HG03159 (cell line): ENCODE data around the gene SEMA6A.

Source experiments
- ATAC-seq: cut with Tn5 transposase; IDR thresholded peaks from one replicate; pipeline ENCODE4 v1.9.1; 2021; ENCODE audit warnings: mild to moderate bottlenecking, moderate library complexity; ENCODE audit not compliant: unreplicated experiment

SEMA6A gene

DNA sequence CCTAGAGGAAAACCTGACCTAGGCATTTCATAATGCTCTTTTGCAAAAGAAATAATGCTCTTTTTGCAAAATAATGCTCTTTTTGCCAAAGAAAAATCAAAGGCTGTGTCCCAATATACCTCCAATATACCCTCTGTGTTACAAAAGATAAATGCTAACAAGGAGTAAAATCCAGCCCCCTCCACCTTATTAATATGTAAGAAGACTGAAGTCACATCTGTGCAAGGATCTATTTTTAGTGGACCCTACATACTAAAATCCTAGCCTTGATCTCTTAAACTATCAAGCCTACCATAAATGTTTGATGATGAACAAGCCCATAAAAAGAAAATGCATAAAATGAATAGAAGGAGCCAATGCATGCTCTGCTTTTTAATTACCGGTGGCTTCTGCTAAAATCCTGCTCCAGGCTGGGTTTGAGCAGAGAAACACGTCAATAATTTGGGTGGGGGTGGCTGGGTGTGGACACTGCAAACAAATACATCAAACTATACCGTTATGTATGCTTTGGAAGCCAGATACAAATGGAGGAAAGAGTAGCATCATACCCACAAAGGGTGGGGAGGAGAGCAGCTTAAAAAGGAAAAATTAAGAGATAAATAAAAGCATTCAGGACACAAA lies 131.6 kb downstream of the SEMA6A start:
- no peak for ATAC-seq

DNA sequence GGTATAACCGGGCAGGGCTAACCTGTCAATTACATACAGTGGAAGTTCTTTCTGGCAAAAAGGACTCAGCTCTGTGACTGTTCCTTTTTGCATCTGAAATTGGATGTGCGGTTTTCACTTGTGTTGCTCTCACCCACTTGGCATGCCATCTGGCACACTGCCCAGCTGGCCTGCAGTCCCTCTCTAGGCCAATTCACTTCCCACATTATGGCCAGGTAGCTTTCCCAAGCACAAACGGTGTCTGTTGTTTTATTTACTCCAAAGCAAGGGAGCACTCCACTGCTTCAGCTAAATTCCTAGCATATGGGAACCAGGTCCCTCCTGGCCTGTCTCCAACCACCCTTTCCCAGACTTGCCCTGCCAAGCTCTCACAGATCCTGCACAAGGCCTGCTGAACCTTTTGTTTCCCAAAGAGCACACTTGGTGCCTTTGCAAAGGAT lies 132.5 kb downstream of the SEMA6A start:
- no peak for ATAC-seq

DNA sequence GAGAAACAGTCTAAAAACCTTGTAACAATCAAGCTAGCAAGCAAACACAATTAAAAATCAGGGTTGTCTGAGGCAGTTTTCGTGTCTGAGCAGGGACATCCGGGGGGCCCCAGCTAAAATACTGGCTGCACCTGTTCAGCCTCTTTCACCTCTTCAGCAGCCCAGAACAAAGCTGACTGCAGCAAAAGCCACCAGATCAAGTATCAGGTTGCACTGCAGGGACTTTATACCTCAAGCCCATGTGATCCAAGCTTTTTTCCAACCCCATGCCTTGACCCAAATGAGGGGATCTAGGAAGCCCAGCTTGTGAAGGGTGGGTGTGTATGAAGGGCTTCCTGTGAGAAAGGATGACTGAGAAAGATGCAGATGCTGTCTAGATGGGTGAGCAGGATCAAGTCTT lies 133.4 kb downstream of the SEMA6A start:
- no peak for ATAC-seq

DNA sequence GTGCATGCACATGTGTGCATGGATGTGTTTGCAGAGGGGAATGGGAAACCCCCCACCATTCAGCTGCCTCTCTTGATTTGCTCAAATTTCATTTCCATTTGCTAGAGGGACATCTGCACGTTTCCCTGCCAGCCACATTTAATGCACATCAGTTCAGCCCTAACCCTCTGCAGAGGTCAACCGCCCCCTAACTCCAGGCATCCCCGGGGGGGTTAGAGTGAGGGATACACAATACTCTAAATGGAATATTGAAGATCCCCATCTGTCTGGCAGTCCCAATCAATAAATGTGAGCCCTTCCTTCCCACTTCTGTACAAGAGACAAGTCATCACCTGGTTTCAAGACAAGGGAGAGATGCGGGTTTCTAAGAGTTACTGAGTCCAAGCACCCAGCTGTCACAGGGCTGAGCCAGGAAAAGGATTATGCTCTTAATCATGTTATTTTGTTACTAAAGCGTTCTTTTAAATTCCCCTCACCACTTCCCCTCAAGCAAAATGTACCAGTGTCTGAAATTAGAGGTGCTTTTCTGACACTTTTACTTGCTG lies 134.1 kb downstream of the SEMA6A start:
- no peak for ATAC-seq

DNA sequence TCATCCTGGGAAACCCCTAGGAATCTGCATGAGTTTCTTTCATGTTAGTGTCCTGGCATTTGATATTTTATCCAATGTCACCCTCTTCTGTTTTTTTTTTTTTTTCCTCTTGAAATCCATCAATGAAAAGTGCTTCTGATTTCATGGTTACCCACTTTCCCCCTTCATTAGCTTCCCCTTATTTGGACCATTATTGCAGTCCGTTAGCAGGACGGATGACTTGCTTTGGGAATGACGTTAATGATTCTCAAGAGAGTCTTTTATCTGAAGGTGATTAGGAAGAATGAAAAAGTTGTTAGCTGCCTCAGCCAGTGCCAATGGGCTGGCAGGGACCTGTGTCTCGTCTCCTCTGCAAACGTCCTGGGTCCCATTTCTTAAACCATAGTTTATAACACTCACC lies 134.7 kb downstream of the SEMA6A start:
- ATAC-seq, result no peak

DNA sequence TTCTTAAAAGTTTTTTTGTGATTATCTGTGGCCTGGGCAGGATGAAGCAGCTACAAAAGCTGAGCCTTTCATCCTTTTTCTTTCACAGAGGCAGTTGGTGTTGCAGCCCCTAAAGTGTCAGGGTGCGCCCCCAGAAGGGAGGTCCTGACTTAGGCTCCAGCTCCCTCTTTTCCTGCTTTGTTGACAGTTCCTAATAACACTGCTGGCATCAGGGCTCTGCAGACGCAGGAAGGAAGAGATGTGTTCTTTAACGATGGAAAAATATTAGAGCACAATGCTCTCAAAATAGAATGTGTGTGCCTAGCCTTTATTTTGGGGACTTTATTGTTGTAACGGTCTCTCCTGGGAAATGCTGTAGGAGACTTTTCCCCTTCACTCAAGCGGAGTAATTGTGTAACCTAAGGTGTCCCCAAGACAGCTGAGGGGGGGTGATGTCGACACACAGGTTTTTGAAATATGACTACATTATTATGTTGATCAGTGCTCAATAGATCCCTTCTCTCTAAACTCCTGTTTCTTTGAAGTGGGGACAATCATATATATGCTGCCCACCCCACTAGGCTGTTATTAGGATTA lies 135.6 kb downstream of the SEMA6A start:
- no peak for ATAC-seq

DNA sequence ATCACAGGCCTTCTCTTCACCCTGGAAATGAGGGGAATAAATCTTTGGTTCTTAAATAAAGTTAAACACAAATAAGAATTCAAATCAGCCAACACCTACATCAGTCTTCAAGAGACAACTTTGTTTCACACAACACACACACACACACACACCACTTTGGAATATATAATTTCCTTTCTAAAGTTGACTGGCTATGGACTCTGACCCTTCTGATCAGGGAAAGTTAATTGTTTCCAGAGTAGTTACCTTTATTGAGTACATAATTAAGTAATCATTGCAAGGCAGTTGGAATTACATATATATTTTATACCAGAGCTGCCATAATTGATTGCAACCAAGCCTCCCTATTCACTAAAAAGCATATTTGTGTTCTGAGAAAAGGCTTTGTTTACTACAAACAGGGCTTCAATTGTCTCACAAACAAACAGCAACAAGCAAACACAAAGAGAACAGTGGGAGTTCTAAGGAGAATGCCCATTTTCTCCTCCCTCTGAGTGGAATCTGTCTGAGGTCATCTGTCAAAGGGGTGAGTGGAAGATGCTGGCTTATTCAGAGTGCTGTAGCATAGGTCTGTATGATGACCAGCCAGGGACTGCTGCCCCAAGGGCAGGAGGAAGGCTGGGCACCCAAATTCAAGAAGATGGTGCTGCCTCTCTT lies 136.6 kb downstream of the SEMA6A start:
- no peak for ATAC-seq

DNA sequence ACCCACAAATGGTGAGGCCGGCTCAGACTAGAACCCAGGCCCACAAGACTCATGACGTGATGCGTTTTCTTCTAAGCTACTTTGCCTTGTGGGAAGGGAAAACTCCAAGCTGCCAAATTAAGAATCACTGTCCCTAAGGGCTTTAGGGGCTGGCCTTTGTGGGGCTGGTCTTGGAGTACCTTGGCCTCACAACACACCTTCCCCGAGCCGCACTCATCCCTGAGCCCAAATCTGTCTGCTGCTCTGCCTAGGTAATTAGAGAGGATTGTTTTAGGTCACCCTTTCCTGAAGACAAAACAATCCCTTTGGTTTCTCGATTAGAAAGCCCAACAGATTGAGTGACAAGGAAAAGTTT lies 137.3 kb downstream of the SEMA6A start:
- ATAC-seq, result no peak

DNA sequence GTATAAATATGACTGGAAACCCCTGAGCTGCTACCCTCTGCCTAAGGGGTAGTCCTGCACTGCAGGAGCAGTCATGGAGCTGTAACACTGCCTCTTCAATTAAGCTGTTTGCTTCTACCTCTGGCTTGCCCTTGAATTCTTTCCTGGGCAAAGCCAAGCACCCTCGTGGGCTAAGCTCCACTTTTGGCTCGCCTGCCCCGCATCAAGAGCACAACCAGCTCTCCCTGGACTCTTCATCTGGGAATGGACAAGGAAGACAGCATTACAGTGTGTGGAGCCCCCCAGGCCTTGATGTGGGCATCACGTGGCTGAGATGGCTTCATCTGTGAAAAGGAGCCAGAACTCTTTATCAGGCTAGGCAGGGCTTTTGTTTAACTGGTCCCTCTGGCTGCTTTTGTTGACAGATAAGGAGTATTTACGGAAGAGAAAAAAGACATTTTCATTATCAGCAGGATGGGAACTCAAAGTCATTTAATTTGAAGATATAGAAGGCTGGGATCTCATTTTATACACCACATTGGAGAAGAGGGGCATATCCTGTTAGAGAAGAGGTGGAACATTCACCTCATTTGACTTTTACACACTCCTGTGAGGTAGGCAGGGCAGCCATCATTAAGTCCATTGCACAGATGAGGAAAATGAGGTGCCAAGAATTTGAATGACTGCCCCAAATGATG lies 137.8 kb downstream of the SEMA6A start:
- no peak for ATAC-seq

DNA sequence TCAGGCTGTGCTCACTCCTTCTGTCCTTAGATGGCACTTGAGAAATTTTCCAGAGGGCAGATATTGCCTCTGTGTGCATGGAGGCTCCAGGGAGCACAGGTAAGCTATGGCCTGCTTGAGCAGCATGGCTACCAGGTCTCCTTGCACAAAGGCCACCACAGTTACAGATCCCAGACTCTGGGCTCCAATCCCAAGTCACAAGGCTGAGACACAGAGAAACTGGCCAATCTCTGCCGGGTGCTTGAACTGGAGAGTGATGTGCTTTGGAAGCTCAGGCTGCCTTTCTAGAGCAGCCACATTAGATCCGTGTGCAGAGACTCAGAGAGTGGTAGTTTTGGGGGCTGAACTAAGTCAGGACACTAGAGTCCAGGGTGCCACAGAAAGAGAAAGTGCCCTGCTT lies 145.7 kb downstream of the SEMA6A start:
- no peak for ATAC-seq

DNA sequence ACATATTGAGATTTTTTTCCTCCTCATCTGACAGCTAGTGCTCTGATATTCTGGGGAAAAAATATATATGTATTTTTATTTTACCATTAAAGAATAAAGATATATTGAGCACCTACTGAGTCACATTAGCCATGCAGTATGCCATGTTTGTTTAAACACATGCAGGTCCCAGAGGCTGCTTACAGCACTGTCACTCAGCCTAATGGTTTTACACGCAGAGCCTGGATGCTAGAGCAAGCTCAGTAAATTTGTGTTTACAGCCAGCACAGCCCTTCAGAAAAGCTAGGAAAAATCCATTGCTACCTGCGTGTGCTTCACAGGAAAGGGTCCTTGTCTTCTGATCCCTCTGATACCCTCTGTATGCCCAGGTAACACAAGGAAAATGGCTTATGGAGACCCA lies 146.2 kb downstream of the SEMA6A start:
- no peak for ATAC-seq

DNA sequence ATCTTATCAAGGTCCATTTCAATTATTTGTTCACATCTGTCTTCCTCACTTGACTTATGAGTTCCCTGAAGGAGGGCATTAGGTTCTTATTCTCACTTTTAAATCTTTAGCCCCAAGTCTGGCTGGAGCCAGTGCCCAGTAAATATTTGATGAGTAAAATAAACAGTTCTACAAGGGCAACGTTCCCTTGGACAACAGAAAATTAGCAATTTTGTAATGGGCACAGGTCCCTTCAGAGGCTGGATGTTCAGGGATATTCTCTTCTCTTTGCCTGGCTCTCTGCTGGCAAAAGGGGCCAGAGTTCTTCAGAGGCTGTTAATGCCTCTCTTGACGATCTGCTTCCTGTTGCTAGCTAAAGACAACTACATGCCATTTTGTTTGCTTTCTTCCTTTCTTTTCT lies 149.7 kb downstream of the SEMA6A start:
- no peak for ATAC-seq

DNA sequence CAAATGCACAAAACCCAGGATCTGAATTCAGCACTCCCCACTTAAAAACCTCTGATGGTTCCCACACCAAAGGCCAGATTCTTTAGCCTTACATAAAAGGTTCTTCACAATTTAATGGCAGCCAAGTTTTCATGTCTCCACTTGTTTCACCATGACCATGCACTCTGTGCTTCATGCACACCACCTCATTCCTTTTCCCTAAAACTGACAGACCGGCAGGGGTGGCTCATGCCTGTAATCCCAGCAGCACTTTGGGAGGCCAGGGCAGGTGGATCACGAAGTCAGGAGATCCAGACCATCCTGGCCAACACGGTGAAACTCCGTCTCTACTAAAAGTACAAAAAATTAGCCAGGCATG lies 150.4 kb downstream of the SEMA6A start:
- no peak for ATAC-seq

DNA sequence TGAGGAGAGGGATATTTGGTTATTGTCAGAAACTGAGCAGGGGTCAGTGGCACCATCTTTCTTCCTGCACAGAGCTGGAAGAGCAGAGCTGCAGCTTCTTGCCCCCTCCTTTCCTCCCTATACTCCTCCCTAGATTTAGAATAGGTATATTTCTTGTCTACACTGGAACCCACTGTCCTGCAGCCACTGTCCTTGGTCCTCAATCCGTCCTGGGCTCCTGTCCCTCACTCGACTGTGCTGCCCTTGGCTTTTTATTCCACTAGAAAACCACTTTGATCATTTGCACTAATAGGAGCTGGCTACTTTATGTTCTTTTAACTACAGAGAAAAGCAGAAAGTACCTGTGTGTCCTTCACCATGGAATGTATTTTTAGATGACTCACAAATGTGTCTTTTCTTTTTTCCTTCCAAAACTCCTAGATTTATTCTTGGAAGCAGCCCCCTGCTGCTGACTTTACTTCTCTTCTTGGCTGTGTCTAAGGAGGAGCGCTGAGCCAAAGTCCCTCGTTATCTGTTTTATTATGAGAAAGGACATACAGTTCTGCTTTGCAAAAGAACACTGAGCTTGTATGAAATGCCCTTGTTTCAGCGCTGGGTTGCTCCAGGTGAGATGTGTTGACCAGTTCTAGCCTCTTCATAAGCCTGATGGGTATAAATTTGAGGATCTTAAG lies 150.9 kb downstream of the SEMA6A start:
- ATAC-seq, result no peak

DNA sequence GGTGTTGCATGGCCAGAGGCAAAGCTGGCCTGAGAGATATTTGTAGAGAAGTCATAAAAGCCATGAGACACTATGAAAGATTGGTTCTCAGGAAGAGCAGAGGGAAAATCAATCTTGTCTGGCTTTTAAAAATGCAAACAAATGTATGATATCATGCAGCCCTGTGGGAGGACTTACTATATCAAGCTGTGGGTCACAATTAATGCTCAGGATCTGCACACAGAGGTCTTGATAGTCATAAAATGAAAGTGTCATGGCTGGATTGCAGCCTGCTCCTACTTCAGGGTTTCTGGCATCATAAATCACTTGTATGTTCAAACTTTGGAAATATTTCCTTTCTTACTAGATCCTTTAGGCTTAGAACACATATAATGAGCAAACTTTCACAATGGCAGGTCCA lies 151.5 kb downstream of the SEMA6A start:
- ATAC-seq, result no peak

DNA sequence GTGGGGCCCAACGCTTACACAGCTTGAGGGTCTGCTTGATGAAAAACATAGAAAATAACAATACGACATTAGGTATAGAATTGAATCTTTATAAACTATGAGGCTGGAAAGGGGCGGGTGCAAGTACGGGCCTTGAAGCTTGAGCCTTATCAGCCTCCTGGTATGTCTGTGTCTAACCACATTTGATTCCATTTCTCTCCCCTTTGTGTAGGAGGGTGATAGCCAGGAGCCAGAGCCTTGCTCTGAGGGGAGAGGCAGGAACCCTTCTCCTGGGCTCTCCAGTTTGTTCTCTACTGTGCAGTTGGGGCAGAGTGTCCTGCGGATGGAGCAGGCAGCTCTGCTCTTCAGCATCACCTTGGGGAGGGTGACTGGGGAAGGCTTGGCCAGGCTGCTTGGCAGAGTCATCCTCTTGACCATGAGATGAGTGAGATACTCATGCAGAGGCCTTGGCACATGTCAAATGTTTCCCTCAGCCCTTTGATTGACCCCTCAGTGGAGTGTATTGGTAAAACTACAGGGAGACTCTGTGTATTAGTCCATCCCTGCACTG lies 153.5 kb downstream of the SEMA6A start:
- no peak for ATAC-seq

DNA sequence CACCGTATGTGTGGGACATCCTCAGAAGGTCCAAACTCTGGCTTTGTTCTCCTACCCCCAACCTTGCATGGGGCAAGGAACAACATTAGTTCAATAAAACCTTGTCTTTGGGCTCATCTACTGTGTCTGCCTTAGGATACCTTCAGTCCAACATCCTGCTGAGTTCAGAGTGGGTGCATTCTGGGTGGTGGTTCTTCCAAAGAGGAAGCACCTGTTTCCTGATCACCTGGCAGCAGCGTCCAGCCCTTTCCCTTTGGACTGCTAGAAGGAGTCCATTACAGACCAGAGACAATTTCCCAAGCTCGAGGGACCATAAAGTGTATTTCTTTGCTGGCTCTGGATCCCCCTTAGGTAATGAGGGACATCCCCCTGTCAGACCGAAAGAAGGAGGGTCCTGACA lies 154.1 kb downstream of the SEMA6A start:
- ATAC-seq, result no peak

DNA sequence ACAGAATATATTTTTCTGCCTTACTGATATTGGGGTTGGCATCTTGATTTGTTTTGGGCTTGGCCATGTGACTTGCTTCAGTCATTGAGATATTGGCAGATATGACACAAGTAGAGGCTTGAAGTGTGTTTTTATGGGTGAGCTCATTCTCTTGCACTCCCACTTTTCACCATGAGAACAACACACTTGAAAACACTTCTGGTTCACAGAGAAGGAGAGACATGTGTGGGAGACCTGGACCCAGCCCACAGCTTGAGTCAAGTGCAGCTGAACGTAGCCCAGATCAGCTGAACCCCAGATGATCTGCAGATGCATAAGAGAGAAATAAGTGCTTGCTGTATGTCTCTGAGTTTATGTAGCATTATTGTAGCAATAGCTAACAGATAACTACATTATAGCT lies 155.4 kb downstream of the SEMA6A start:
- ATAC-seq, result no peak

DNA sequence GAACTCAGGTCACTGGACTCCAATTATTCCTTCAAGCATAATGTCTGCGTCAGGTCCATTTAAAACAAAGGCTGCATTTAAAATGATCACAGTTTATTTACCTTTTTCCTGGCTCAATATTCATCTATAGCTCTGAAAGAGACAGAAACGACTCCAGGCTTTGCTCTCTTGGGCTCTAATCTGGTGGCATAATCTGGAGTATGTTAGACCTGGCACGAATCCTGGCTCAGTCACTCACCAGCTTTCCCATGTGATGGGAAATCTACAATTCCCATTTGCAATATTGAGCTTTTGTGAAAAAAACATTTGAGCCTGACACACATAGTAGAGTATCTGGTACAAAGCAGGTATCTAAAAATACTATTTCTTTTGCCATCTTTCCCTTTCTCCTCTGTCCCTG lies 155.8 kb downstream of the SEMA6A start:
- no peak for ATAC-seq

DNA sequence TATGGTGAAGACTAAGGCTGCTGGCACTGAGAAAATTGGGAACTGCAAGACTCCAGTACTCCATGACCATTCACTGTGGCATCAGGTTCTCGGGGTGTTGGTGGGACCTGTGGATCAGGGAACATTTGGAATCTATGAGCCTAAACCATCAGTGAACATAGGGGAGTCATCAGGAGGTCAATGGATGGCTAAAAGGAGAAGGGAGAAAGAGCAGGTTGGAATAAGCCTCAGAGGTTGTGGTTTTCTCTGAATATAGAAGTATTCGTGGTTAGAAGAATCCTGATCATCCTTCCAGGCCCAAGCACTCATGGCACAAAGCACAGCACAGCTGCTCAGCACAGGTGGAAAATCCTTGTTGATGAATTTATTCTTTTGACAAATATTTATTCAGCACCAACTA lies 156.6 kb downstream of the SEMA6A start:
- ATAC-seq, result no peak

DNA sequence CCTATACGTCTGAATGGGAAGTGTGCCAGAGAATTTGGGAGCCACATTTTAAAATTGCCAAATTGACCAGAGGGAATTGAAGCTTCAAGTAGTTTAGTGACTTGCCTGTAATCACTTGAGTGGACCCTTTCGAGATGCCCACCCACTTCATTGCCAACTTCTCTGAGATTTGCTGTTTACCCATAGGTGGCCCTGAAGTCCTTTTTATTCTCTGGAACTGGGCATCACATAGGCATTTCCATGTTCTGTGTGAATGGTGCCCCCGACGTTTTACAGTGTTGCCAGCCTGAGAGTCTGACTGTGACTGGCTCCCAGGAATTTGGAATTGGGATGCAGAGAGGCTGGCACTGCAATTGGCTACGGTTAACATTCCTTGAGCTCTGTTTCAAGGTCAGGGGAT lies 158.6 kb downstream of the SEMA6A start:
- ATAC-seq, result no peak
